GM12875 (cell line): ENCODE results near the gene TMSB4X.
"Not testable (repeated sequence)": the region's sequence is repeated elsewhere in the genome, so short reads cannot be mapped to it uniquely, and the experiment has no call there.

ENCODE experiments used
- H3K4me3 ChIP-seq: one replicate; pipeline ENCODE4 v1.5.1; 2011; ENCODE audit warnings: low read depth, low read length, control low read depth
- CTCF ChIP-seq: IDR thresholded peaks from 2 replicates; pipeline ENCODE4 v1.5.1; 2011; ENCODE audit warnings: low read depth, mild to moderate bottlenecking, control low read depth, inconsistent platforms, low read length, moderate library complexity, borderline replicate concordance; ENCODE audit not compliant: insufficient read depth

The TMSB4X gene

DNA sequence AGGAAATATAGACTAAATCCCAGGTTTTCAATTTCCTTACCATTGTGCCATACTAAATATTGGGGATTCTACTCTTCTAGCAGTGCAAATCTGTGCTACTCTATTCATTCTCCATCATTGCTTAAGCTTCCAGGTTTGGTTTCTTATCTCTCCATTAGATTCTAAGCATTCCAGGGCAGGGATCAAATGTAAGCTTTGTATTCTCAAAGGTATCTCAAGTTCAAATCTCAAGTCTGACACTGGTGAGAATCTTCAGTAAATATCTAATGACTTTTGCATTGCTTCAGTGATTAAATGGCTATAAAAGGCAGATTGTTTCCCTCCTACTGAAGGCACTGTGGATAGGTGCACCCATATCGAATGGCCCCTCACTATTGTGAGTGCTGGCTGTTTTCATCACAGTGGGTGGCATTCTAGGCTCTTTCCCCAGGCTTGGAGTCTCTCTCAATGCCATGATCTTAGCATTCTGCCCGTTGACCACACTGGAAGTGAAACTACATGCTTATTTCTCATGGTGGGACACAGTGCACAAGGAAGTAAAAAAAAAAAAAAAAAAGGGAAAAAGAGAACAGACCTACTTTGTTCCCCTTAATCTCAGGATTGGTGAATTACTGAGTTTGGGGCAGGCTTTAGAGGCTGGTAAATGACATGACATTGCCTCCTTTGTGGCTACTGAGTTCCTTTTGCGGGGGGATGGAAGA lies 40.8 kb downstream of the TMSB4X start:
- no peak for TF ChIP-seq CTCF
- no peak overlapping the region for H3K4me3 ChIP-seq

GRCh38 chrX:13016731-13017130 lies 41.8 kb downstream of the TMSB4X start:
- not testable (repeated sequence) for H3K4me3 ChIP-seq

DNA sequence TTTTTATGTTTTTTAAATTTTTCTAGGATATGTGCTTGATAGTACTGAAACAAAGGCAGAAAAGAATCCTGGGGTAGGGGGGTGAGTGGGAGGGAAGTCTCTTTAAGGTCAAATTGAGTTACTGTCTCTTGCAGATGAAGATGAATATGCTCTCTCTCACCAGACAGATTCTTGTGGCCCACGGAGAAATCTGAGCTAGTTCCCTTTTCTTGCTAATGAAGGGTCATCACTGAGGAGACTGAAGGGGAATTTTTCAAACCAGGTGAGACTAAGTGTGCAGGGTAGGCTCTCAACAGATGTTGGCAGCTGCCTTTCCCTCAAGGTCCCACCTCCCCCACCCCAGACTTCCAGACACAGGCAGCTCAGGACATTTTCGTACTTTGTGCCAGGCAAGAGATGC lies 48.0 kb downstream of the TMSB4X start:
- no peak overlapping the region for H3K4me3 ChIP-seq
- no peak for TF ChIP-seq CTCF

DNA sequence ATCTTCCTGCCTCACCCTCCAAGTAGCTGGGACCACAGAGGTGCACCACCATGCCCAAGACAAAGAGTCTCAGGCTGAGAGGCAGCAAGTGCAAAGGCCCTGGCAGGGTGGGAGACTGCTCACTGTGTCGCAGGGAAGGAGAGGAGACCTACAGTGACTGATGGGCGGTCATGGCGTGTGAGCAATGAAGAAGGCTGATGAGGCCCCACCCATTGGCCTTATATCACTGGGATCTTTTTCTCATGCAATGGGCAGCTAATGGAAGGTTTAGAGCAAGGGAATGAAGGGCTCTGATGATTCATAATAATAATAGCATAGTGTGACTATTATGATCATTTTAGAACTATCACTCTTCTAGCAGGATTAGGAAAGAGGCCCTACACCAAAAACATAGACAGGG lies 48.7 kb downstream of the TMSB4X start:
- TF ChIP-seq CTCF, result no peak
- no peak overlapping the region for H3K4me3 ChIP-seq

GRCh38 chrX:13023979-13024378 lies 49.1 kb downstream of the TMSB4X start:
- no peak for TF ChIP-seq CTCF
- H3K4me3 ChIP-seq, result no peak overlapping the region

GRCh38 chrX:13024986-13025385 lies 50.1 kb downstream of the TMSB4X start:
- no peak for TF ChIP-seq CTCF
- H3K4me3 ChIP-seq, result no peak overlapping the region
